ENCODE data around the gene METTL25B.
A peak's percentile ranks its signal among the peaks of the same experiment; 100 is the strongest.

The METTL25B gene

DNA sequence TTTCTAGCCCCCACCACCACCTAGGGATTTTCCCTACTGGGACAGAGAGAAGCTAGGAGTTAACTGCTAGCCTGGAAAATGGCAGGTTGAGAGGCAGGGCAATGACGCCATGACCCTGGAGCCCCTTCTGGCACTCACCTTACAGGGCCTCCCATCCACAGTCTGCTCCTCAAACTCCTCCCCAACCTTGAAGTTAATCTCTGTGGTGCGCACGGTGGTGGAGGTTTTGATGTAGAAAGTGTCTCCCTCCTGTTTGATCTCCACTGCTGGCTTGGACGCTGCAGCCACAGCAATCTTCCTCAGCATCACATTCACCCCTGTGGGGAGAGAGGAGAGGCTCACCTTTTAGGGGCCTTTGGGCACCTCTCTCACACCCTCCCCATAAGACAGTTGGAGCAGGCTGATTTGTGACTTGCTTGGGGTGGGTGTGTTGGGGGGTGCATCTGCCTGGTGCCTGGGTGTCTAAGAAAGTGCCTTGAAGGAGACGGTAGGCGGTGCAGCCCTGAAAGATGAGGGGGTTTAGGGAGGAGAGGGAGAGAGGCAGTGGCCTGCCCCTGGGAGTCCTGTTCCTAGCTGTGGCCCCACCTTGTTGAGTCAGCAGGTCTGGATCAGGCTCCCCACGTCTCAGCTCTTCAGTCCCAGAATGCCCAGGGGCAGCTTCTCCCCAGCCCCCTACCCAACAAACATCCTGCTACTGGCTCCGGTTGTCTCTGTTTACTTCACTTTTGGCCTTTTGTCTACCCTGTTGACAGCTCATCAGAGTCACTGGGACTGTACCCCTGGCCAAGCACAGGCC is 27.3 kb upstream of the METTL25B start:
- no peak for DNase-seq (ENCODE audit: low read depth in 2 of 2)

DNA sequence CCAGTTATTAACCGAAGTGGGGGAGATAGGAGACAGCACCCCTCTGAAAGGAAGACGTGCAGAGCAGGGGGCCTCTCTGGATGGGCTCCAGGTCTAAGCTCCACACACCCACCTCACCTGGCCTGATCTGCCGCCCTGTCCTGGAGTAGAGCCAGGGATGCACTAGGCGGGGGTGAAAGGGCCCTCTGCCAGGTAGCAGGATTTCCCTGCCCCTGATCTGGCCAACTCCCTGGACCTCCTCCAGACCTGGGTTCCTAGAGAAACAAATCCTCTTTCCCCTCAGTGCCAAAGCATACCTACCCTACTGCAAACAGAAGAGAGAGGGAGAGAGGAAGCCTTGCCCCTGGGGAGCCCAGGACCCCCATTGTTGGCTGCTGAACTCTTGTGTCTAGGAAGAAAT is 24.9 kb upstream of the METTL25B start:
- DNase-seq (ENCODE audit: low read depth in 2 of 2), result no peak

DNA sequence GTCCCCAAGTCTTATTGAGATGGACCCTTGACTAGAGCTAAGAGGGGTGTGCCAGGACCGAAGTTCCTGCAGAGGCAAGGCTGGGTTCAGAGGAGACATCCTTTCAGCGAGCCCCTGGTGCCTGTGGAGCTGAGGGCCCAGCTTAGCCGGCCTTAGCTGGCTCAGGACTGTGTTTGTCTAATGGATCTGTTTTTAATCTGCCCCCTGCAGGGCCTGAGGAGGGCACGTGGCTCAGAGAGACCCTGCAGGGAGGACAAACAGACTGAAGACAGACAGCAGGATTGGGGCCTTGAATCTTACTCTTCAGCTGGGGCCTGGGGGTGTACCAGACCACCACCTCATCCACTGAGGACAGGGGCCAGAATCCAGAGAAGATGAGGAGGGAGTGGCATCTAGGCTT is 24.5 kb upstream of the METTL25B start:
- no peak for DNase-seq (ENCODE audit: low read depth in 2 of 2)

GRCh38 chr1:156704166-156704711 is 24.0 kb upstream of the METTL25B start:
- no peak for DNase-seq (ENCODE audit: low read depth in 2 of 2)

GRCh38 chr1:156704930-156705320 is 23.3 kb upstream of the METTL25B start:
- DNase-seq (ENCODE audit: low read depth in 2 of 2), result peak in 1 of 2 donors; percentile 36

DNA sequence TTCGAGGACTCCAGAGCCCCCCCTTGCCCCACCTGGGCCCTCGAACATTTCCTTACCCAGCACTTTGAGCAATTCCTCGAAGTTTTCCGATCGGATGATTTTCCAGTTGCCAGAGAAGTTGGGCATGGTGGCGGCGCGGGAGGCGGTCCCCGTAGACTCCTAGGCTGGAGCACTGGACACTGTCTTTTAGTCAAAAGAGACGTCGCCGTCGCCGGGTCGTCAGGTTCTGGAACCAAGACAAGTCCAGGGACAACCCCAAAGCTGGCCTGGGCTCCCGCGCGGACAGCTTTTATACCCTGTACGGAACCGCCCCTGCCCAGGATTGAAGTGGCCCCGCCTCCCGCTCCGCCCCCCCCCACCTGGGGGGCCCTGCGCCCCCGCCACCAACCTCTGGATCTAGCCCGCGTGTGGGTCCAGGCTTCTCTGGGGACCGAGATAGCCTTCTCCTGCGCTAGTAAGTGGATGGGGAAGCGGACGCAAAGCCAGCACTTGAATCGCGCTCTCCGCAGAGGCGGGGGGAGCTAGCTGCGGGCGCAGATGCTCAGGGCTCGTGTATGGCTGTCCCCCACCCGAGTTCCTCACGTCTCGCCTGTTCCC is 22.9 kb upstream of the METTL25B start, which contains the start of gene CRABP2:
TSS of gene CRABP2 (minus strand) at position 263 of the 597 bp plus-strand sequence. CDS start at position 126, 137 bp downstream.
- DNase-seq (ENCODE audit: low read depth in 2 of 2), result no peak

- DNase-seq (ENCODE audit: low read depth in 2 of 2), result peak in 1 of 2 donors; percentile 44
These were observed 22.2 kb upstream of the METTL25B start for GRCh38 chr1:156705918-156706656.

GRCh38 chr1:156706657-156707416 is 21.4 kb upstream of the METTL25B start:
- no peak for DNase-seq (ENCODE audit: low read depth in 2 of 2)

DNA sequence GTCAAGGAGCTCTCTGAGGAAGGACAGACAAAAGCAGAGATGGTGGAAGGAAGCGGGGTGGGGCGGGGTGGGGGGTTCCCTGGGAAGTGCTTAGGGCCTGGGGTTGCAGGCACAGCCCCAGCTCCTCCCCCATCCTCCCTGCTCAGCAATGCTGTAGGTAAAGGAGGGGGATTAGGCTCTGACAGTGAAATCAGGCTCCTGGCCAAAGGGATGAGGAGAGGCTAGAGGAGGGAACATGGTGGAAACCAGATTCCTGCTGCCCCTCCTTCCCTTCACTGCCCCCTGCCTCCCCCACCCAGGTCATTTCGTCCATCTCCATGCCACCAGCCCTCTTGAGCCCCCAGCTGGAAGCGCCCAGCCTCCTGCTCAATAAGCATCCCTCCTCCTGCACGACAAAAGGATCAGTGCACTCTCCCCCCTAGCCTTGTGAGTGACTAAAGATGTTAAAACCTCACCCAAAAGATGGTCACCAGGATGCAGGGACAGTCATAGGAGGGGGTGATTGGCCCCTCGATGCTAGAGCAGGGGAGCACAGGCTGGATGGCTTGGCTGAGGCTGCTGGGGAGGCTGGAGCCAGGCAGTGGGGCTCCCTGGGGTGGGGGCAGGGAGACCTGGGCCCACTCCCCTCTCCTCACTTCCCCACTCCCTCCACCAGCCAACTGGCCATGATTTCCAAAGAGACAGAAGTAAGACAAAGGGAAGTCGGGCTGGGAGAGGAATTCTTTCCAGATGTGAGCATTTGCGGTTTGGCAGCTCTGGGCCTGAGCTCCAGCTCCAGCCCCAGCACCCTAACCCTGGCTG is 20.7 kb upstream of the METTL25B start:
- no peak for DNase-seq (ENCODE audit: low read depth in 2 of 2)

- no peak for DNase-seq (ENCODE audit: low read depth in 2 of 2)
These were observed 20.0 kb upstream of the METTL25B start for GRCh38 chr1:156708218-156708661.

DNA sequence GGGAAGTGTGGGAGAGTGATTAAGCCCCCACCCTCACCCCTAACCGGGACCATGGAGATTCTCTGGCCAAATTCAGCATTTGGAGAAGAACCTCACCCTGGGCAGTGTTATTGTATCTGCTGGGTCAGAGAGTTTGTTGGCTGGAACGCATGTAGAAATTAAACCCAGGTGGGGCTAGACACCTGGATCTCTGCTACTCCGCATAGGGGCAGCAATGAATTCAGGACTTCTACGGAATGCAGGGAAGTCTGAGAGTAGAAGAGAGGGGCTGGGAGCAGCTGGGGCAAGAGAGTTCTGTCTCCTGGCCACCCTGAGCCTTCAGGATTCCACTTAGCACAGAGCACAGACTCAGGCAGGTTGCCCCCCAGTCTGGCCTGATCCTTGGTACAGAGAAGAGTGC is 19.2 kb upstream of the METTL25B start:
- no peak for DNase-seq (ENCODE audit: low read depth in 2 of 2)

- no peak for DNase-seq (ENCODE audit: low read depth in 2 of 2)
These were observed 18.3 kb upstream of the METTL25B start for GRCh38 chr1:156709757-156710489.

GRCh38 chr1:156711011-156711817 is 17.1 kb upstream of the METTL25B start:
- DNase-seq (ENCODE audit: low read depth in 2 of 2), result no peak

DNA sequence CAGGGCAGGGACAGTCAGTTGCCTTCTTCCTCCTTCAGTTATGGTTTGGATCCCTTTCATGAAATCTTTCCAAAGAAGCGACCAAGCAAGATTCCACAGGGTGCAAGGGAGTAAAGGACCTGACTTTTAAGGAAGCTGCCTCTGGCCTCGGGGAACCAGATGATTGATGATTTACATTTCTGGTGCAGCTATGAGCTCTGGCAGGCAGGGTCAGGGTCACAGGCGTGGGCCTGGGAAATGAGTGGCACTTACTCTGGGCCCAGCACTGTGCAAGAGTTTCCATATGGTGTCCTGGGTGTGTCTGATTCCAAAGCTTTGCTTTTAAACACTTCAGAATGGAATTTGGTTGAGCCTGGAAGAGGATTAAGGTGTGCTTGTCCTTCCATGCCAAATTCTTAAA is 15.6 kb upstream of the METTL25B start:
- DNase-seq (ENCODE audit: low read depth in 2 of 2), result no peak

DNA sequence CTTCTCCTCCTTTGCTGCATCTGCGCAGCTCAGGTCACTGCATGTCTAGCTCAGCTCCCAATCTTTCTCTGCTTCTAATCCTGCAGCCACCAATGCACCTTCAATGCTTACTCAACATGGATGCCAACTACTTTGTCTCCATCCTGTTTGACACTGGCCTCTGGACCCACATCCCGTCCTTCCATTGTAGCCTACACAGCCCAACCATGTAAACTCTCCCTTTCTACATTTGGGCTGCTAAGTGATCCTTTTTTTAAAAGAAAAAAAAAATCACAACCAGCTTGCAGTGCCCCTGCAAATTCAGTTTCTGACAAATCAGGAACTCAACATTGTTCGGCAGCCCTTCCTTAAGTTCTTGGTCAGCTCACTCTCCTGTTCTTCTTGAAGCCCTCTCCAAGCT is 13.4 kb upstream of the METTL25B start:
- no peak for DNase-seq (ENCODE audit: low read depth in 2 of 2)

GRCh38 chr1:156717351-156717750 is 10.9 kb upstream of the METTL25B start:
- DNase-seq (ENCODE audit: low read depth in 2 of 2), result no peak

- DNase-seq (ENCODE audit: low read depth in 2 of 2), result no peak
These were observed 7.1 kb upstream of the METTL25B start for GRCh38 chr1:156721131-156721530.

GRCh38 chr1:156721535-156721934 is 6.7 kb upstream of the METTL25B start:
- DNase-seq (ENCODE audit: low read depth in 2 of 2), result no peak

DNA sequence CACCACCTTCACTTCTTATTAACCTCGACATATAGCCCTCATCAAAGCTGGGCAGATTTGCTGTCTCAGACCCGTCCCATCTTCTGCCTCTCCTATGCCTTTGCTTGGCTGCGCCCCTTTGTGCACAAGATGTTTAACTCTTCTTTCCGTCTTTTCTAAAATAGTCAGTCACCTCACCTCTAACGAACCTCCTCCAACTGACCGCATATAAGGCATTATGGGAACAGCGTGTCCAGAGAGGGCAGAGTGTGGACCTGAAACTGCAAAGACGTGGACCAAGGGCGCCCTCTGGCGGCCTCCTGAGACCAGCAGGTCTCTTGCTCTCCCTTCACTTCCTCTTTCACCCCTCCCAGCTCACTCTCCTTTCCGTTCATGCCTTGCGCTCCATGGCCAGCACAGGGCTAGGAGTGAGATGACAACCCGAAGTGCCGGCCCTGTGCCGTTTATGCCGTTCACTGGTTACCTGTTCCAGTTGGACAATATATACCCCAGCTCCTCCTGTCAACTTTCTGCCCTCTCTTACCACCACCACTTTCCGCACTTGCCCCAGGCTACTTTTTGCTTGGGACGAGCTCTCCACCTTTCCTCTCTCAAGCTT is 2.5 kb upstream of the METTL25B start:
- peak; percentile 61 to 66 for DNase-seq (ENCODE audit: low read depth in 2 of 2)

Measured in stimulated activated CD8-positive, alpha-beta memory T cell treated with anti-CD3 and anti-CD28 coated beads, Interleukin-7, amount 100 ng/mL, for 4 hours (primary cell).